Measurements from ENCODE around the gene GALNT2. TPM values are rescaled to one million over a fixed set of nuclear protein-coding genes. Genes with fewer than 3 reads are reported as not detected.

Gene GALNT2
- total RNA-seq: 64.0 and 103 TPM in 2 replicates

DNA sequence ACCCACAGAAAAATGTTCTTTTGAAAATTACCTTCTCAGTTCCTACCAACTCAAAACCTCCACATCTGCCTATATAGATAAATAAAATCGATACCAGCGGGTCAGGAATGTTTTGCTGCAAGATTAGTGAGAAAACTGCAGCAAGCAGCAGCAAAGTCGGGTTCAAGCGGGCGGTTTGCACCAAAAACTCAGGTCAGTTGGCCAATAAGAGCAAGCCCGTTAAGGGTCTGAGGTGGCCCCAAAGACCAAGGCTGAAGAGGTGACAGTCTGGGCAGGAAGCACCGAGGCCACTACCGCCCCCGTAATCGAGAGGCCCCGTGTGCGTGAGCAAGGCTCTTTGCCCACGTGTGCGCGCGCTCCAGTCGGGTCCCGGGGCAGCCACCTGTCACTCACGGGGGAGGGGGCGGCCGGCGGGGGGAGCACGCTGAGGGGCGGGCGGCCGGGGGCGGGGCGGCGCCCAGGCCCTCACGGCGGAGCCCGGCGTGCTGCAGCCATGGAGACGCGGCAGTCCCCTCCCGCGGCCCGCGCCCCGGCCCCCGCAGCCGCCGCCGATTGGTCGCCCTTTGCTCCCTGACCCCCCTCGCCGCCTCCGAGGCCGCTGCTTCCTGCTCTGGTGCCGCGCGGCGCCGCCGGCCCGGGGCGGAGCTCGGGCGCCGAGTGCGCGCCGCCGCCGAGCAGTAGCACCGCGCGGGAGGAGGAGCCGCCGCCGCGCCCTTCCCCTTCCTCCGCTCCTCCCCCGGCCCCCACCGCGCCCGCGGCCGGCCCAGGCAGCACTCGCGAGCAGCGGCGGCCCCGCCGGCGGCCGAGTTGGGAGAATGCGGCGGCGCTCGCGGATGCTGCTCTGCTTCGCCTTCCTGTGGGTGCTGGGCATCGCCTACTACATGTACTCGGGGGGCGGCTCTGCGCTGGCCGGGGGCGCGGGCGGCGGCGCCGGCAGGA lies at the start of gene GALNT2:
Gene GALNT2 (plus strand): TSS at position 773 of the 939 bp plus-strand sequence. CDS start 43 bp downstream, at position 816.

